ENCODE results near the gene CABLES1.

The CABLES1 gene

GRCh38 chr18:23229472-23229871 is 94.2 kb downstream of the CABLES1 start:
- no peak overlapping the region for H3K4me2 ChIP-seq (ENCODE audit: insufficient read depth, low read length)
- no peaks in the 10 kb centered on the region for H3K79me2 ChIP-seq (ENCODE audit: insufficient read depth, low read length)
- H2AFZ ChIP-seq (ENCODE audit: low read depth, low read length): no peak overlapping the region
- DNase-seq (no peak), ATAC-seq (ENCODE audit: insufficient read depth, low read depth) (no peak)
- TF ChIP-seq CTCF (IDR thresholded peaks at IDR 0.05; ENCODE audit: borderline replicate concordance, extremely low read depth, low read length, poor library complexity, severe bottlenecking): no peak
- TF ChIP-seq EZH2 (IDR thresholded peaks at IDR 0.05; ENCODE audit: borderline replicate concordance, low read depth, low read length, severe bottlenecking): no peak
- H3K4me3 ChIP-seq (ENCODE audit: low read depth in 1 of 2, low read length in 2 of 2): no peak overlapping the region
- no peaks in the 10 kb centered on the region for H4K20me1 ChIP-seq (ENCODE audit: insufficient read depth, low read length)
- H3K27ac ChIP-seq (ENCODE audit: low read length): no peak overlapping the region
- no peak overlapping the region for H3K9ac ChIP-seq (ENCODE audit: low read depth, low read length)
- peaks cover 30% of the 10 kb centered on the region for H3K4me1 ChIP-seq (ENCODE audit: insufficient read depth, low read length)
- H3K9me3 ChIP-seq (ENCODE audit: insufficient read depth, low read length, severe bottlenecking): no peaks in the 10 kb centered on the region
- H3K27me3 ChIP-seq (ENCODE audit: insufficient read depth, low read length, poor library complexity): no peaks in the 10 kb centered on the region
- no peaks in the 10 kb centered on the region for H3K36me3 ChIP-seq (ENCODE audit: insufficient read depth, low read length)

- TF ChIP-seq CTCF (IDR thresholded peaks at IDR 0.05; ENCODE audit: borderline replicate concordance, extremely low read depth, low read length, poor library complexity, severe bottlenecking) (no peak), EZH2 (IDR thresholded peaks at IDR 0.05; ENCODE audit: borderline replicate concordance, low read depth, low read length, severe bottlenecking) (no peak)
- ATAC-seq (ENCODE audit: insufficient read depth, low read depth): no peak
- no peak for DNase-seq
- Histone ChIP-seq H3K4me2 (ENCODE audit: insufficient read depth, low read length) (no peak overlapping the region), H3K79me2 (ENCODE audit: insufficient read depth, low read length) (no peaks in the 10 kb centered on the region), H3K4me1 (ENCODE audit: insufficient read depth, low read length) (peaks cover 30% of the 10 kb centered on the region), H2AFZ (ENCODE audit: low read depth, low read length) (no peak overlapping the region), H3K9ac (ENCODE audit: low read depth, low read length) (no peak overlapping the region), H4K20me1 (ENCODE audit: insufficient read depth, low read length) (no peaks in the 10 kb centered on the region), H3K9me3 (ENCODE audit: insufficient read depth, low read length, severe bottlenecking) (no peaks in the 10 kb centered on the region), H3K36me3 (ENCODE audit: insufficient read depth, low read length) (no peaks in the 10 kb centered on the region), H3K4me3 (ENCODE audit: low read depth in 1 of 2, low read length in 2 of 2) (no peak overlapping the region), H3K27me3 (ENCODE audit: insufficient read depth, low read length, poor library complexity) (no peaks in the 10 kb centered on the region), H3K27ac (ENCODE audit: low read length) (peak overlapping the region; percentile 33; the same call in 1 of the 2 replicates)
Measured at GRCh38 chr18:23230686-23231085, 95.4 kb downstream of the CABLES1 start.

- TF ChIP-seq EZH2 (IDR thresholded peaks at IDR 0.05; ENCODE audit: borderline replicate concordance, low read depth, low read length, severe bottlenecking) (no peak), CTCF (IDR thresholded peaks at IDR 0.05; ENCODE audit: borderline replicate concordance, extremely low read depth, low read length, poor library complexity, severe bottlenecking) (no peak)
- H4K20me1 ChIP-seq (ENCODE audit: insufficient read depth, low read length): no peaks in the 10 kb centered on the region
- H3K4me3 ChIP-seq (ENCODE audit: low read depth in 1 of 2, low read length in 2 of 2): no peak overlapping the region
- ATAC-seq (ENCODE audit: insufficient read depth, low read depth): peak; percentile 92
- H3K36me3 ChIP-seq (ENCODE audit: insufficient read depth, low read length): no peaks in the 10 kb centered on the region
- peak overlapping the region; percentile 60 for H3K27ac ChIP-seq (ENCODE audit: low read length)
- no peaks in the 10 kb centered on the region for H3K9me3 ChIP-seq (ENCODE audit: insufficient read depth, low read length, severe bottlenecking)
- H3K4me2 ChIP-seq (ENCODE audit: insufficient read depth, low read length): peak overlapping the region; percentile 12; the same call in 1 of the 2 replicates
- DNase-seq: peak; percentile 63
- no peaks in the 10 kb centered on the region for H3K27me3 ChIP-seq (ENCODE audit: insufficient read depth, low read length, poor library complexity)
- H3K79me2 ChIP-seq (ENCODE audit: insufficient read depth, low read length): no peaks in the 10 kb centered on the region
- no peak overlapping the region for H2AFZ ChIP-seq (ENCODE audit: low read depth, low read length)
- H3K4me1 ChIP-seq (ENCODE audit: insufficient read depth, low read length): peaks cover 30% of the 10 kb centered on the region
- H3K9ac ChIP-seq (ENCODE audit: low read depth, low read length): no peak overlapping the region
Measured at GRCh38 chr18:23231340-23232021, 96.2 kb downstream of the CABLES1 start.
